Adipocyte (in vitro differentiated cells): Measurements from ENCODE around the gene PPIA.

ENCODE experiments used
- DNase-seq: peaks from one replicate; pipeline ENCODE4 v3.0.0-alpha.2; 2015; ENCODE audit warnings: low read depth
- H3K27me3 ChIP-seq: replicated peaks from 2 replicates; pipeline ENCODE4 v1.7.0; 2013; ENCODE audit warnings: mild to moderate bottlenecking, low read length, moderate library complexity; ENCODE audit not compliant: control insufficient read depth, insufficient read depth
- H3K36me3 ChIP-seq: 2 replicates; pipeline ENCODE4 v1.7.0; 2013; ENCODE audit warnings: low read length, mild to moderate bottlenecking, moderate library complexity; ENCODE audit not compliant: control insufficient read depth, insufficient read depth, severe bottlenecking
- H3K4me1 ChIP-seq: 2 replicates; pipeline ENCODE4 v1.7.0; 2013; ENCODE audit warnings: mild to moderate bottlenecking, low read length, moderate library complexity; ENCODE audit not compliant: control insufficient read depth, insufficient read depth
- H3K4me3 ChIP-seq: 2 replicates; pipeline ENCODE4 v1.7.0; 2013; ENCODE audit warnings: mild to moderate bottlenecking, low read length, moderate library complexity
- H3K9ac ChIP-seq: 2 replicates; pipeline ENCODE4 v1.7.0; 2013; ENCODE audit warnings: mild to moderate bottlenecking, low read length, moderate library complexity
- H3K9me3 ChIP-seq: 2 replicates; pipeline ENCODE4 v1.7.0; 2013; ENCODE audit warnings: mild to moderate bottlenecking, low read length, moderate library complexity; ENCODE audit not compliant: control insufficient read depth

Gene PPIA

DNA sequence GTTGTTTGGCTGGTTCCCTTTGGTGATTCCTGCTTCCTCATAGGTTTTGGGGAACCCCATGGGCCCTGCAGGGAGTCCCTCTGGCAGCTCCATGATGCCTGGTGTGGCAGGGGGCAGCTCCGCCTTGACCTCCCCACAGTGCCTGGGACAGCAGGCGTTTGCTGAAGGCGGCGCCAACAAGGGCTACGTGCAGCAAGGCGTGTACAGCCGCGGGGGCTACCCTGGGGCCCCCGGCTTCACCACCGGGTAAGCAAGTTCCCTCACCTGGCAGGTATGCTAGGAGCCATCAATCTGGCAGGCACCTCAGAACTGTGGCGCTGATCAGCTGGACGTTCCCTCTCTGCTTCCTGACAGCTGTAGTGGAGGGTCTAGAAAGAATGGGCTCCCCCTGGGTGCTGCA, 39.6 kb upstream of the PPIA start:
- Histone ChIP-seq H3K36me3 (peaks cover 17% of the 10 kb centered on the region), H3K4me1 (peaks cover 14% of the 10 kb centered on the region), H3K9me3 (no peaks in the 10 kb centered on the region), H3K27me3 (no peaks in the 10 kb centered on the region), H3K4me3 (no peak overlapping the region), H3K9ac (no peak overlapping the region)
- DNase-seq: no peak

- Histone ChIP-seq H3K27me3 (no peaks in the 10 kb centered on the region), H3K4me1 (peaks cover 14% of the 10 kb centered on the region), H3K4me3 (no peak overlapping the region), H3K36me3 (peaks cover 17% of the 10 kb centered on the region), H3K9me3 (no peaks in the 10 kb centered on the region), H3K9ac (no peak overlapping the region)
- DNase-seq: no peak
These were observed 39.2 kb upstream of the PPIA start for GRCh38 chr7:44757311-44757710.

GRCh38 chr7:44757739-44758138, 38.7 kb upstream of the PPIA start:
- Histone ChIP-seq H3K36me3 (peaks cover 17% of the 10 kb centered on the region), H3K9me3 (no peaks in the 10 kb centered on the region), H3K4me1 (peaks cover 14% of the 10 kb centered on the region), H3K27me3 (no peaks in the 10 kb centered on the region), H3K9ac (no peak overlapping the region), H3K4me3 (no peak overlapping the region)
- DNase-seq: no peak

DNA sequence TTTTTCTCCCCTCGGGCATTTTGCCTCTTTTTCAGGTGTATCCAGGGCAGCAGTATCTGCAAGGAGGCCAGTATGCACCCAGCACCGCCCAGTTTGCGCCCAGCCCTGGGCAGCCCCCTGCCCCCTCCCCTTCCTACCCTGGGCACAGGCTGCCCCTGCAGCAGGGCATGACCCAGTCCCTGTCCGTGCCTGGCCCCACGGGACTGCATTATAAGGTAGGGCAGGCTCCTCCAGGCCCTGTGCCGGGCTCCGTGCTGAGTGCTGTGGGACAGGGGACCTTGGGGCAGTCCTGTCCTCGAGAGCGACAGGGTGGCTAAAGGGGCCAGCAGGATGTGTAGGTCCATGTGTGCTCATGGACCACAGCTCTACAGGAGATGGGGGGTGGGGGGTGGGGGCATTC, 37.2 kb upstream of the PPIA start:
- H3K36me3 ChIP-seq: peaks cover 32% of the 10 kb centered on the region
- no peak for DNase-seq

GRCh38 chr7:44760034-44760580, 36.4 kb upstream of the PPIA start:
- Histone ChIP-seq H3K27me3 (no peaks in the 10 kb centered on the region), H3K4me1 (peaks cover 17% of the 10 kb centered on the region), H3K36me3 (peaks cover 41% of the 10 kb centered on the region), H3K9ac (no peak overlapping the region), H3K4me3 (no peak overlapping the region), H3K9me3 (no peaks in the 10 kb centered on the region)
- DNase-seq: no peak

More for the DNA sequence above, 37.2 kb upstream of the PPIA start:
- H3K27me3 ChIP-seq: no peaks in the 10 kb centered on the region
- no peaks in the 10 kb centered on the region for H3K9me3 ChIP-seq
- no peak overlapping the region for H3K4me3 ChIP-seq
- H3K9ac ChIP-seq: no peak overlapping the region
- peaks cover 14% of the 10 kb centered on the region for H3K4me1 ChIP-seq

DNA sequence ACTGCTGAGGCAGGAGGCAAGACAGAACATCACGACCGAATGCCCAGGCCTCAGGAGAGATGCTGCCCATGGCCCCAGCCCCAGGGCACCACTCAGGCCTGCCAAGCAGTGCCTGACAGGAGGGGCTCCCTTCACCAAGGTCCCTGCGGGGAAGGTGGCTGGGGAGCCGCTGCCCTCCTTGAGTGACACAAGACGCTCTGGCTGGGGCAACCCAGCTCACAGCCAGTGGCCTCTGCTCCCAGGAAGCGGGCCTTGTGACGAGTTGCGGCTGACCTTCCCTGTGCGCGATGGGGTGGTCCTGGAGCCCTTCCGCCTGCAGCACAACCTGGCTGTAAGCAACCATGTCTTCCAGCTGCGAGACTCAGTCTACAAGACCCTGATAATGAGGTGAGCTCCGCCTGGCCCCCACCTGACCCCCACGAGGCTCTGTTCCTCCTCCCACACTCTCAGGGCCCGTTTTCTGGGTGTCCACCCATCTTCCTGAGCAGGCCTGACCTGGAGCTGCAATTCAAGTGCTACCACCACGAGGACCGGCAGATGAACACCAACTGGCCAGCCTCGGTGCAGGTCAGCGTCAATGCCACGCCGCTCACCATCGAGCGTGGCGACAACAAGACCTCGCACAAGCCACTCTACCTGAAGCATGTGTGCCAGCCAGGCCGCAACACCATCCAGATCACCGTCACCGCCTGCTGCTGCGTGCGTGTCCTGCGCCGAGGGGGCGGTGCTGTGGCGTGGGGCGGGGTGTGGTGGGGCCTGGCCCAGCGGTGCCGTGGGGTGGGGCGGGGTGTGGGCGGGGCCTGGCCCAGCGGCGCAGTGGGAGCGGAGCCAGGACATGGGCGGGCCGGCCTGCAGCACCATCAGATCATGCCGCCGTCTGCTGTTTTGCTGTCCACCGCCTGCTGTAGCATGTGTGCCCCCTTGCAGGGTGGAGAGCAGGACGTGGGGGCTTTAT, 35.0 kb upstream of the PPIA start:
- no peak for DNase-seq
- peaks cover 53% of the 10 kb centered on the region for H3K36me3 ChIP-seq

DNA sequence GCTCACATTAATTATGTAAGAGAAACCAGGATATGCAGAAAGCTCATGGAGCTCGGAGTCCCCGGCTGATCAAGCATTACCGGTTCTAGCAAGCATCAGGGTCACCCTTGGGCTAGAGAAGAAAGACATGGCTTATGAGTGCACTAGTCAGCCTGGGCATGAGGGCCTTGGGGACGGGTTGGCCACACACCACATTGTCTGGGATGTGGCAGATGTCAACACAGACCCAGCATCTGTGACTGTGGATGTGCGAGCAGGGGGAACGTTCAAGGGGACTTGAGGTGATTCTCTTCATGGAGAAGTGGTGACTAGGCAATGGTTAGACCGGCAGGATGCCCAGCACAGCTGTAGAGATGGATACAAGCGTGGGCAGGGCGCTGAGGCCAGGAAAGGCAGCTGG, 34.2 kb upstream of the PPIA start:
- H3K27me3 ChIP-seq: no peaks in the 10 kb centered on the region
- no peak for DNase-seq
- H3K36me3 ChIP-seq: peaks cover 62% of the 10 kb centered on the region
- H3K4me3 ChIP-seq: no peak overlapping the region
- no peak overlapping the region for H3K9ac ChIP-seq
- peaks cover 6% of the 10 kb centered on the region for H3K4me1 ChIP-seq
- H3K9me3 ChIP-seq: no peaks in the 10 kb centered on the region

More for the DNA sequence above, 35.0 kb upstream of the PPIA start:
- Histone ChIP-seq H3K4me1 (peaks cover 8% of the 10 kb centered on the region), H3K9ac (no peak overlapping the region), H3K9me3 (no peaks in the 10 kb centered on the region), H3K27me3 (no peaks in the 10 kb centered on the region), H3K4me3 (no peak overlapping the region)

DNA sequence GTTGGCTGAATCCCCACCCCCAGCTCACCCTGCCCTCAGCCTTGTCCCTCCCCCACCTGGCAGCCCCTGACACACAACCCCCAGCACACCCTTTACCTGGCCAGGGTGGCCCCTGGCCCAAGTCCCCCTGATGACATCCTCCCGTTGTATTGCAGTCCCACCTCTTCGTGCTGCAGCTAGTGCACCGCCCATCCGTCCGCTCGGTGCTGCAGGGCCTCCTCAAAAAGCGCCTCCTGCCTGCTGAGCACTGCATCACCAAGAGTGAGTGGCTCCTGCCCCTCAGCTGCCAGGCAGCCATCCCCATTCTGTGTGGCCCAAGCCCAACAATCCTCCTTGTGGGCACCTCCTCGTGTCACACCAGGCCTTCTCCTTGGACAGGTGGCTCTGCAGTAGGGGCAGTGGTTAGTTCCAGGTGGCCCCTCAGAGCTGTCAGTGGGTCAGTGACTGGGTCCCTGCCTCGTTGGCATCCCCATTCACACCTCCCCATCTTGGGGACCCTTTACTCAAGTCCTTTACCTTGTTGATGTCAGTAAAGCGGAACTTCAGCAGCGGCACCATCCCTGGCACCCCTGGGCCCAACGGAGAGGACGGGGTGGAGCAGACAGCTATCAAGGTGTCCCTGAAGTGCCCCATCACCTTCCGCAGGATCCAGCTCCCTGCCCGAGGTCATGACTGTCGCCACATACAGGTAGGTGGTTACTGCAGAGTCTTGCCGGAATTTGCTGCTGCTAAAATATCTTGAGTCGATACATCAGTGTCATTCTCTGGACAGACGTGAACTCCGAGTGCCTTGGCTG, 33.6 kb upstream of the PPIA start:
- Histone ChIP-seq H3K9ac (no peak overlapping the region), H3K9me3 (no peaks in the 10 kb centered on the region), H3K36me3 (peaks cover 64% of the 10 kb centered on the region), H3K4me3 (no peak overlapping the region), H3K27me3 (no peaks in the 10 kb centered on the region), H3K4me1 (peaks cover 8% of the 10 kb centered on the region)
- no peak for DNase-seq

- H3K4me1 ChIP-seq: peaks cover 20% of the 10 kb centered on the region
- peaks cover 61% of the 10 kb centered on the region for H3K36me3 ChIP-seq
- DNase-seq: no peak
- no peak overlapping the region for H3K4me3 ChIP-seq
- no peak overlapping the region for H3K9ac ChIP-seq
- no peaks in the 10 kb centered on the region for H3K27me3 ChIP-seq
- H3K9me3 ChIP-seq: no peaks in the 10 kb centered on the region
These were observed 32.4 kb upstream of the PPIA start for GRCh38 chr7:44764081-44764480.

DNA sequence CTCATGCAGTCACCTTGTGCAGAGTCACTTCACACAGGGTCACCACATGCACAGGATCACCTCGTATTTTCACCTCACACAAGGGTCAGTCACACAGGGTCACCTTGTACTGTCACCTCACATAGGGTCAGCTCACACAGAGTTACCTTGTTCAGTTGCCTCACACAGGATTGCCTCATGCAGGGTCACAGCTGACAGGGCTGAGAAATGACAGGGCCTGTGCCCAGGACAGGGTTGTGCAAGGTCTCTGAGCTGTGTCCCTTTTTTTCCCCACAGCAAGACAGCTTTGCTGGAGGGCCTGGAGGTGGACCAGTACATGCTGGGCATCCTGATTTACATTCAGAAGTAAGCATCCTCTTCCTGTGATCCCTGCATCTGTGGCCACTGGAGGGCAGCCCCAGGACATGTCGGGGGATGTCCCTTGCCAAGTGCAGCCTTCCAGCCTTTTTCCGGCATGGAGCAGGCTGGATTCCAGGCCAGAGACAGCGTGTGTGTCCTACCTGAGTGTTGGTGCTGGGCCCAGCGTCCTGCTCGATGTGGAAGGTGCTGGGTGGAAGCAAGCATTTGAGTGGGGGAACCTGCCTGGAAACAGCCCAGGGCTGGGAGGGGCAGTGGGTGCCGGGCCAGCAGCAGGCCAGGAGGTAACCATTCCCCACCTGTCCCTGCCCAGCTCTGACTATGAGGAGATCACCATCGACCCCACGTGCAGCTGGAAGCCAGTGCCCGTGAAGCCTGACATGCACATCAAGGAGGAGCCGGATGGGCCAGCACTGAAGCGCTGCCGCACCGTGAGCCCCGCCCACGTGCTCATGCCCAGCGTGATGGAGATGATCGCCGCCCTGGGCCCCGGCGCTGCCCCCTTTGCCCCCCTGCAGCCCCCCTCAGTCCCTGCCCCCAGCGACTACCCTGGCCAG, 31.6 kb upstream of the PPIA start:
- Histone ChIP-seq H3K4me1 (peaks cover 28% of the 10 kb centered on the region), H3K36me3 (peaks cover 61% of the 10 kb centered on the region), H3K9me3 (no peaks in the 10 kb centered on the region), H3K9ac (no peak overlapping the region), H3K27me3 (no peaks in the 10 kb centered on the region), H3K4me3 (no peak overlapping the region)
- no peak for DNase-seq
